Neural progenitor cell (in vitro differentiated cells): ENCODE measurements around the gene GPR31.
"Not testable (repeated sequence)": the region's sequence is repeated elsewhere in the genome, so short reads cannot be mapped to it uniquely, and the experiment has no call there.

Experiments
- CTCF ChIP-seq: fragments of 200-600 bp; sonication (generic); IDR thresholded peaks from 2 replicates; pipeline ENCODE4 v1.5.1; 2017; ENCODE audit warnings: antibody characterized with exemption, mild to moderate bottlenecking
- EZH2 ChIP-seq: fragments of 200-600 bp; sonication (generic); IDR thresholded peaks from 2 replicates; pipeline ENCODE4 v1.6.1; 2017; ENCODE audit warnings: antibody characterized with exemption, mild to moderate bottlenecking, moderate library complexity
- EZH2phosphoT487 ChIP-seq: fragments of 200-600 bp; sonication (generic); IDR thresholded peaks from 2 replicates; pipeline ENCODE4 v1.6.1; 2017; ENCODE audit warnings: antibody characterized with exemption

- peak; percentile 26 for TF ChIP-seq CTCF
- TF ChIP-seq EZH2phosphoT487, EZH2: not testable (repeated sequence)
Observed at GRCh38 chr6:167182913-167183314, 25.1 kb upstream of the GPR31 start.
